Neural crest cell (in vitro differentiated cells): ENCODE results near the gene NECTIN2. TPM values are rescaled to one million over a fixed set of nuclear protein-coding genes. Genes with fewer than 3 reads are reported as not detected.

Experiments used
- DNase-seq: peaks from one replicate; pipeline ENCODE4 v3.0.0; 2021; ENCODE audit warnings: low read depth, mixed read lengths, low spot score
- H3K27ac Mint-ChIP-seq: one replicate; pipeline ENCODE4 v1.8.0; 2021; ENCODE audit warnings: mild to moderate bottlenecking, mixed read lengths; ENCODE audit not compliant: unreplicated experiment
- H3K27me3 Mint-ChIP-seq: 2 replicates; pipeline ENCODE4 v1.8.0; 2021; ENCODE audit warnings: low read depth, mild to moderate bottlenecking, mixed read lengths
- H3K36me3 Mint-ChIP-seq: 2 replicates; pipeline ENCODE4 v1.8.0; 2021; ENCODE audit warnings: low read depth, mild to moderate bottlenecking, mixed read lengths
- H3K4me1 Mint-ChIP-seq: 2 replicates; pipeline ENCODE4 v1.8.0; 2021; ENCODE audit warnings: mixed read lengths
- H3K4me3 Mint-ChIP-seq: one replicate; pipeline ENCODE4 v1.8.0; 2021; ENCODE audit warnings: mild to moderate bottlenecking, mixed read lengths
- H3K9me3 Mint-ChIP-seq: 2 replicates; pipeline ENCODE4 v1.8.0; 2021; ENCODE audit warnings: mixed read lengths
- long read RNA-seq: library from polyadenylated mRNA; unstranded; transcript quantifications from one replicate; pipeline ENCODE4 v2.0.0, GENCODE V29; 2020
- total RNA-seq: library from RNA; stranded (reverse); gene quantifications from 2 replicates; pipeline ENCODE4 v1.2.1, GENCODE V29; 2021
- TF ChIP-seq, protein P1 (sequence below): fragments of 200-600 bp; sonication (generic); conservative IDR thresholded peaks from 2 replicates; pipeline ENCODE4 v1.5.0; 2021; ENCODE audit warnings: antibody characterized with exemption, mild to moderate bottlenecking

The NECTIN2 gene
- total RNA-seq: 76.2 and 78.5 TPM in 2 replicates
- long read RNA-seq: 0 reads

- peak; percentile 100 for DNase-seq
- H3K27ac Mint-ChIP-seq: peak within 1 kb of the TSS; percentile 98
- H3K36me3 Mint-ChIP-seq: no peaks in the 10 kb centered on the region
- peaks cover 45% of the 10 kb centered on the region for H3K4me1 Mint-ChIP-seq
- no peaks in the 10 kb centered on the region for H3K27me3 Mint-ChIP-seq
- H3K9me3 Mint-ChIP-seq: no peaks in the 10 kb centered on the region
- TF ChIP-seq, protein P1, sequence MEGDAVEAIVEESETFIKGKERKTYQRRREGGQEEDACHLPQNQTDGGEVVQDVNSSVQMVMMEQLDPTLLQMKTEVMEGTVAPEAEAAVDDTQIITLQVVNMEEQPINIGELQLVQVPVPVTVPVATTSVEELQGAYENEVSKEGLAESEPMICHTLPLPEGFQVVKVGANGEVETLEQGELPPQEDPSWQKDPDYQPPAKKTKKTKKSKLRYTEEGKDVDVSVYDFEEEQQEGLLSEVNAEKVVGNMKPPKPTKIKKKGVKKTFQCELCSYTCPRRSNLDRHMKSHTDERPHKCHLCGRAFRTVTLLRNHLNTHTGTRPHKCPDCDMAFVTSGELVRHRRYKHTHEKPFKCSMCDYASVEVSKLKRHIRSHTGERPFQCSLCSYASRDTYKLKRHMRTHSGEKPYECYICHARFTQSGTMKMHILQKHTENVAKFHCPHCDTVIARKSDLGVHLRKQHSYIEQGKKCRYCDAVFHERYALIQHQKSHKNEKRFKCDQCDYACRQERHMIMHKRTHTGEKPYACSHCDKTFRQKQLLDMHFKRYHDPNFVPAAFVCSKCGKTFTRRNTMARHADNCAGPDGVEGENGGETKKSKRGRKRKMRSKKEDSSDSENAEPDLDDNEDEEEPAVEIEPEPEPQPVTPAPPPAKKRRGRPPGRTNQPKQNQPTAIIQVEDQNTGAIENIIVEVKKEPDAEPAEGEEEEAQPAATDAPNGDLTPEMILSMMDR: peak; percentile 76
- peak within 1 kb of the TSS; percentile 98 for H3K4me3 Mint-ChIP-seq
Observed at GRCh38 chr19:44845612-44846454, at the start of gene NECTIN2. NECTIN2 (plus strand) TSS chr19:44846297; CDS start chr19:44846526, 229 bp downstream.

DNA sequence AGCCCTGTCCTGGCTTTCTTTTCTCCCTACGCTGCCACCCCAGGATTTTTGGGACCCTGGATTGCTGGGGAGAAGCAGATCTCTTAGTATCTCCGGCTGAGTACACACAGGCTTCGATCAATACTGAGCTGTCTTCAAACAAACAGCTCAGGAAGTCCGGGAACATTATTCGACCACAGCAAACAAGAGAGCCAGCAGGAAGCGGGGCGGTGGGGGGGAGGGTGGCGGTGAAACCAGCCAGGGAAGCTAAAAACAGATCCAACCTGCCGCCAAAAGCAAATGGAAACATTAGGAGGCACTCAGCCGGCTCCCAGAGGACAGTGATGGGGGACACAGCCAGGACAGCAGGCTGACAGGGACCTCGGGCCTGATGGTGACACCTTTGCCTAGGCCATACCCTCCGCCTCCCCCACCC lies 49.4 kb upstream of the NECTIN2 start:
- peaks cover 8% of the 10 kb centered on the region for H3K4me1 Mint-ChIP-seq
- no peaks in the 10 kb centered on the region for H3K36me3 Mint-ChIP-seq
- no peak overlapping the region for H3K4me3 Mint-ChIP-seq
- TF ChIP-seq, protein P1: no peak
- H3K27me3 Mint-ChIP-seq: no peaks in the 10 kb centered on the region
- no peaks in the 10 kb centered on the region for H3K9me3 Mint-ChIP-seq
- peak overlapping the region; percentile 75 for H3K27ac Mint-ChIP-seq
- DNase-seq: no peak

- Mint-ChIP-seq H3K27me3 (peaks cover 10% of the 10 kb centered on the region), H3K4me3 (no peak overlapping the region), H3K36me3 (no peaks in the 10 kb centered on the region), H3K9me3 (no peaks in the 10 kb centered on the region), H3K27ac (no peak overlapping the region), H3K4me1 (peaks cover 8% of the 10 kb centered on the region)
- DNase-seq: no peak
- TF ChIP-seq, protein P1: no peak
Observed at GRCh38 chr19:44799627-44800346, 46.3 kb upstream of the NECTIN2 start.

DNA sequence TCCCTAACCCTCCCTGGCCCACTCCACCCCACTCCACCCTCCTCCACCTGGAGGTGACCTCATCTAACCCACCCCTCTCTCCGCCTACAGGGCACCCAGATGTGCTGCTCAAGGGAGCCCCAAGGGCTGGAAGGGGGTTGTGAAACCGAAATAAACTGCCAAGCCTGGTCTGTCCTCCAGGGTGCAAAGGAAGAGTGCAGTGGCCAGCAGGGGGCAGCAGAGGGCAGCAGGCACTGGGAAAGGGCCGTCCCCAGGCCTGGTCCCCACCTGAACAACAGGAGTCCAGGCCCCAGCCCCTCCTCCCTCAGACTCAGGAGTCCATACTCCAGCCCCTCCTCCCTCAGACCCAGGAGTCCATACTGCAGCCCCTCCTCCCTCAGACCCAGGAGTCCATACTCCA lies 45.6 kb upstream of the NECTIN2 start:
- H3K4me1 Mint-ChIP-seq: peaks cover 8% of the 10 kb centered on the region

More for the DNA sequence above, 45.6 kb upstream of the NECTIN2 start:
- H3K4me3 Mint-ChIP-seq: no peak overlapping the region
- H3K27ac Mint-ChIP-seq: no peak overlapping the region
- no peaks in the 10 kb centered on the region for H3K9me3 Mint-ChIP-seq
- TF ChIP-seq, protein P1: peak; percentile 93
- H3K27me3 Mint-ChIP-seq: peaks cover 15% of the 10 kb centered on the region
- H3K36me3 Mint-ChIP-seq: no peaks in the 10 kb centered on the region
- peak; percentile 96 for DNase-seq
